HG03196 (cell line): Measurements from ENCODE around the gene GFOD1.

Source experiments
- ATAC-seq: cut with Tn5 transposase; IDR thresholded peaks from one replicate; pipeline ENCODE4 v1.9.1; 2021; ENCODE audit not compliant: unreplicated experiment

GFOD1 gene

GRCh38 chr6:13383328-13384163 lies 103.9 kb downstream of the GFOD1 start:
- peak; percentile 88 for ATAC-seq

GRCh38 chr6:13380761-13381160 lies 106.6 kb downstream of the GFOD1 start:
- no peak for ATAC-seq

- ATAC-seq: no peak
These were observed 108.5 kb downstream of the GFOD1 start for GRCh38 chr6:13378669-13379590.

- ATAC-seq: no peak
These were observed 110.2 kb downstream of the GFOD1 start for GRCh38 chr6:13377054-13377758.

- peak; percentile 59 for ATAC-seq
These were observed 112.0 kb downstream of the GFOD1 start for GRCh38 chr6:13375360-13375878.

GRCh38 chr6:13373919-13374318 lies 113.5 kb downstream of the GFOD1 start:
- no peak for ATAC-seq

GRCh38 chr6:13373488-13373886 lies 113.9 kb downstream of the GFOD1 start:
- ATAC-seq: no peak

GRCh38 chr6:13372688-13373487 lies 114.5 kb downstream of the GFOD1 start:
- no peak for ATAC-seq

- ATAC-seq: no peak
These were observed 115.3 kb downstream of the GFOD1 start for GRCh38 chr6:13372076-13372475.

- ATAC-seq: no peak
These were observed 115.9 kb downstream of the GFOD1 start for GRCh38 chr6:13371421-13372072.

GRCh38 chr6:13370623-13371022 lies 116.8 kb downstream of the GFOD1 start:
- ATAC-seq: no peak

- ATAC-seq: no peak
These were observed 117.8 kb downstream of the GFOD1 start for GRCh38 chr6:13369591-13369990.

GRCh38 chr6:13368731-13369115 lies 118.7 kb downstream of the GFOD1 start:
- ATAC-seq: no peak

- no peak for ATAC-seq
These were observed 119.2 kb downstream of the GFOD1 start for GRCh38 chr6:13368079-13368730.

GRCh38 chr6:13367396-13367795 lies 120.0 kb downstream of the GFOD1 start:
- ATAC-seq: no peak

- no peak for ATAC-seq
These were observed 122.1 kb downstream of the GFOD1 start for GRCh38 chr6:13365320-13365719.

- no peak for ATAC-seq
These were observed 122.6 kb downstream of the GFOD1 start for GRCh38 chr6:13364842-13365241.

- no peak for ATAC-seq
These were observed 125.0 kb downstream of the GFOD1 start for GRCh38 chr6:13362412-13362811.
